Gastrocnemius medialis (tissue), 4 donors: ENCODE results near the gene EGFLAM. TPM values are rescaled to one million over a fixed set of nuclear protein-coding genes. Genes with fewer than 3 reads are reported as not detected.

Experiments
- ATAC-seq, 2 donors: fragments of 150-250 bp; one replicate each; pipeline ENCODE4 v1.9.1; 2016
- DNase-seq, 2 donors: peaks; one replicate each; pipeline ENCODE4 v3.0.0-alpha.2; 2019
- H3K27ac ChIP-seq, 4 donors: fragments of 200-600 bp; sonication (generic); 1 replicate in 1 of 4; 2 replicates in 3 of 4; pipeline ENCODE4 v1.5.1; 2016 to 2018; ENCODE audit warnings: mild to moderate bottlenecking in 2 of 4, moderate library complexity in 1 of 4
- H3K27me3 ChIP-seq, 3 donors: fragments of 200-600 bp; sonication (generic) in 2 of 3; 1 replicate in 1 of 3; 2 replicates in 2 of 3; pipeline versions ENCODE4 v1.5.1 to v1.6.0; 2016 to 2019; ENCODE audit warnings: mild to moderate bottlenecking in 1 of 3, moderate library complexity in 1 of 3
- H3K36me3 ChIP-seq, 2 donors: fragments of 200-600 bp; sonication (generic) in 1 of 2; one replicate each; pipeline ENCODE4 v1.5.1; 2017 to 2018
- H3K4me1 ChIP-seq, 2 donors: fragments of 200-600 bp; sonication (generic) in 1 of 2; one replicate each; pipeline ENCODE4 v1.5.1; 2016 to 2017; ENCODE audit warnings: mild to moderate bottlenecking in 2 of 2
- H3K4me3 ChIP-seq, 4 donors: fragments of 200-600 bp; sonication (generic) in 3 of 4; 1 replicate in 1 of 4; 2 replicates in 3 of 4; pipeline ENCODE4 v1.5.1; 2016 to 2019; ENCODE audit warnings: mild to moderate bottlenecking in 2 of 4
- H3K9me3 ChIP-seq, 3 donors: fragments of 200-600 bp; sonication (generic) in 2 of 3; 1 replicate in 1 of 3; 2 replicates in 2 of 3; pipeline ENCODE4 v1.5.1; 2016 to 2019
- POLR2A ChIP-seq, 2 donors: fragments of 450-650 bp; IDR thresholded peaks; one replicate each; pipeline ENCODE4 v1.6.1; 2017; ENCODE audit warnings: antibody characterized with exemption in 2 of 2, mild to moderate bottlenecking in 2 of 2, moderate library complexity in 2 of 2
- in situ Hi-C, 4 donors: fragments of 200-750 bp; cut with MboI; loops; one replicate each; pipeline versions ENCODE4 v1.15.0 to v1.8.0; 2017; ENCODE audit warnings: low sequenced_read_pairs in 4 of 4
- intact Hi-C: fragments of 100-400 bp; cut with DNase I; formaldehyde crosslinking; loops from one replicate; pipeline ENCODE4 v1.15.1; 2023; ENCODE audit warnings: low total_unique reads
- total RNA-seq, 4 donors: library from RNA; depleted of rRNA; stranded (reverse); fragments of >200 nt; gene quantifications; one replicate each; pipeline versions ENCODE4 v1.1.0 to v1.2.3, GENCODE V29; 2016
- TF ChIP-seq, protein P1 (sequence below), 5 experiments: fragments of 450-650 bp in 3 of 5; fragments of 200-600 bp in 2 of 5; sonication (generic) in 2 of 5; IDR thresholded peaks in 4 of 5; conservative IDR thresholded peaks in 1 of 5; 1 replicate in 4 of 5; 2 replicates in 1 of 5; pipeline ENCODE4 v1.5.1; 2016 to 2019; ENCODE audit warnings: antibody characterized with exemption in 5 of 5, mild to moderate bottlenecking in 3 of 5, moderate library complexity in 3 of 5

EGFLAM gene
- total RNA-seq, 4 donors from 2014 or later: 19.2 to 36.4 (median 32.7) TPM

DNA sequence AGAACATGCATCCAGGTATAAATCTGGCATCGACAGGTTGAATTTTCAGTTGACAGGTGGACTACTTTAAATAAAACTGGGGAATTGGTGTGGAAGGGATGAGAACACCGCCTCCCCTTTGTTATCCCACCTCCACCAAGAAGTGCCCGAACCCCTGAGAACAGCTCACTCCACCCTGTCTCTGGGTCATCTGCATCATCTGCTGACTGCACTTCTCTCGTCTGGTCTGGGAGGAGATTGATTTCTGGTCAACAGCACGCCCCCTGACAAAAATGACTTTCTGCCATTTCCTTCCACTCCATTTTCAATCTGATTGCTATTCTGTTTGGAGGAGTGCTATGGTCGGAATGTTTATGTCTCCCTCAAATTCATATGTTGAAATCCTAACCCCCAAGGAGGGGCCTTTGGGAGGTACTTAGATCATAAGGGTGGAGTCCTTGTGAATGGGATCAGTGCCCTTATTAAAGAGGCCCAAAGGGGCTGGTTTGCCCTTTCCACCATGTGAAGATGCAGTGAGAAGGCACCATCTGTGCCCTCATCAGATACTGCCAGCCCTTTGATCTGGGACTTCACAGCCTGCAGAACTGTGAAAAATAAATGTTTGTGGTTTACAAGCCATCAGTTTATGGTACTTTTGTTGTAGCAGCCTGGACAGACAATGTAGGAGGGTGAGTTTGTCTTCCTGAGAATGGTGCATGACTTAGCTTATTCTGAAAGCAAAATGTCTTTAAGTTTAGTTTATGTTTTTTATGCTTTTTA lies 145.7 kb downstream of the EGFLAM start:
- no peak overlapping the region for H3K4me3 ChIP-seq
- in situ Hi-C loops: no loop called here

DNA sequence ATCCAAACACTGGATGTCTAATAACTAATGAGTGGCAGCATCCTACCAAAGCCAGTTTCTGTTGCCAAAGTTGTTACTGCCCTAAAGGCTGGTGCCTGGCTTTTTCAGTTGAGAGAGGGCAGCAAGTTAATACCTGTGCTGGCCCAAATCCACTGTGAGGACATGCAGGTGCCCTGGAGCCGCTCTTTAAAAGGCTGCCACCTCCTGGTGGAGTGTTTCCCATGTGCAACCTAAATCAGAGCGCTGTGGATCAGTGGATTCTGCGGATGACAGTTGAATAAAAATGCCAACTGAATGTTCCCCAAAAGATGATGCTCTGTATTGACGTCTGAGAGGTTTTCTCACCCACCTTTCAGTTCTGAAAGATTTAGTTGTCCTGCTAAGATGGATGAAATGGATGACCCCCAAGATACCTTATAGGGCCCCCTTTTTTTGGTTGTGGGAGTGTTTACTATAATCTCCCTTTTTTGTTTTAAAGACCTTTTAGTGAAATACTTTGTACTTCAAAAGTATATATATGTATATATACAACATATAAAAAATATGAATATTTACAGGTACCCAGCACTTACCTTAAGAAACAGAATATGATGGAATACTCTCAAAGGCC lies 146.4 kb downstream of the EGFLAM start:
- in situ Hi-C loops (no loop called here), intact Hi-C loops (no loop called here)
- H3K4me1 ChIP-seq: no peaks in the 10 kb centered on the region
- no peak overlapping the region for H3K27ac ChIP-seq
- H3K9me3 ChIP-seq: no peaks in the 10 kb centered on the region
- peaks cover 0 to 9% (median 0%) of the 10 kb centered on the region in 3 donors for H3K27me3 ChIP-seq
- ATAC-seq (no peak), DNase-seq (no peak)
- no peak overlapping the region for H3K4me3 ChIP-seq
- no peaks in the 10 kb centered on the region for H3K36me3 ChIP-seq
- TF ChIP-seq POLR2A (IDR thresholded peaks at IDR 0.05): no peak
- TF ChIP-seq, protein P1, sequence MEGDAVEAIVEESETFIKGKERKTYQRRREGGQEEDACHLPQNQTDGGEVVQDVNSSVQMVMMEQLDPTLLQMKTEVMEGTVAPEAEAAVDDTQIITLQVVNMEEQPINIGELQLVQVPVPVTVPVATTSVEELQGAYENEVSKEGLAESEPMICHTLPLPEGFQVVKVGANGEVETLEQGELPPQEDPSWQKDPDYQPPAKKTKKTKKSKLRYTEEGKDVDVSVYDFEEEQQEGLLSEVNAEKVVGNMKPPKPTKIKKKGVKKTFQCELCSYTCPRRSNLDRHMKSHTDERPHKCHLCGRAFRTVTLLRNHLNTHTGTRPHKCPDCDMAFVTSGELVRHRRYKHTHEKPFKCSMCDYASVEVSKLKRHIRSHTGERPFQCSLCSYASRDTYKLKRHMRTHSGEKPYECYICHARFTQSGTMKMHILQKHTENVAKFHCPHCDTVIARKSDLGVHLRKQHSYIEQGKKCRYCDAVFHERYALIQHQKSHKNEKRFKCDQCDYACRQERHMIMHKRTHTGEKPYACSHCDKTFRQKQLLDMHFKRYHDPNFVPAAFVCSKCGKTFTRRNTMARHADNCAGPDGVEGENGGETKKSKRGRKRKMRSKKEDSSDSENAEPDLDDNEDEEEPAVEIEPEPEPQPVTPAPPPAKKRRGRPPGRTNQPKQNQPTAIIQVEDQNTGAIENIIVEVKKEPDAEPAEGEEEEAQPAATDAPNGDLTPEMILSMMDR (IDR thresholded peaks at IDR 0.05 in 4 of 5, conservative IDR thresholded peaks at IDR 0.05 in 1 of 5): peak in 1 of 5 experiments; percentile 15

More for the DNA sequence above, 145.7 kb downstream of the EGFLAM start:
- Histone ChIP-seq H3K27me3 (peaks cover 0 to 9% (median 0%) of the 10 kb centered on the region in 3 donors), H3K9me3 (no peaks in the 10 kb centered on the region), H3K36me3 (no peaks in the 10 kb centered on the region), H3K4me1 (no peaks in the 10 kb centered on the region), H3K27ac (no peak overlapping the region)
- ATAC-seq: no peak
- TF ChIP-seq, protein P1 (IDR thresholded peaks at IDR 0.05 in 4 of 5, conservative IDR thresholded peaks at IDR 0.05 in 1 of 5): no peak
- TF ChIP-seq POLR2A (IDR thresholded peaks at IDR 0.05): no peak
- no peak for DNase-seq
- intact Hi-C loops: no loop called here

DNA sequence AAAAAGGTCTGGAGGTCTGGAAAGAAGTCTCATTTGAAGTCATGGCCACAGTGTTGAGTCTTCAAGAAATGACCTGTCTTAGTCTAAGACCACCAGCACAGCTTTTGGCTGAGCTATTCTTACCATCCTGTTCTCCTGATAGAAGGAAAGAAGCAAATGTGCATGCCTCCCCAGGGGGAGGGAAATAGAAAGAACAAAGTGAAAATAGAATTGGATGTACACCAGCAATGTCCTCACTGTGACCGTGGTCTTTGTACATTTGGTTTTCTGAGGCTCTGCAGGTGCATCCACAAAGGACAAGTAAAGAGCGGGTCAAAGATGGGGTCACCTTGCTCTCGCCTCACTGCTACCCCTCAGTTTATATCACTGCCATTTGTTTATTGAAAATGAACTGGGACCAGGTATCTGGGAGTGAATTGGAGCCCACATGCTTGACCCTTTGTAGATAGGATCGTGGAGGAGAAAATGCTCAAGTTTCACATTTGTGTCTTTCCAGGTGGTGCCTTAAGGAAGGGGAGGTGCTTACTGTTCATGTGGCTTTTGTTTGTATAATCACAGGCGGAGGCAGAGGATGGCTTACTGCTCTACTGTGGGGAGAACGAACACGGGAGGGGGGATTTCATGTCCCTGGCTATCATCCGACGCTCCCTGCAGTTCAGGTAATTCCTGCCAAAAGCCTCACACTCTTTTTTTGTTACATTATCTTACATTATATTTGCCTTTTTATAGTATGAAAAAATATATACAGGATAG lies 150.3 kb downstream of the EGFLAM start:
- Histone ChIP-seq H3K27me3 (no peaks in the 10 kb centered on the region), H3K4me3 (no peak overlapping the region), H3K27ac (no peak overlapping the region), H3K4me1 (no peaks in the 10 kb centered on the region), H3K36me3 (no peaks in the 10 kb centered on the region), H3K9me3 (no peaks in the 10 kb centered on the region)
- intact Hi-C loops: no loop called here
- in situ Hi-C loops: no loop called here
- no peak for ATAC-seq
- DNase-seq: no peak
- TF ChIP-seq, protein P1 (IDR thresholded peaks at IDR 0.05 in 4 of 5, conservative IDR thresholded peaks at IDR 0.05 in 1 of 5): no peak
- no peak for TF ChIP-seq POLR2A (IDR thresholded peaks at IDR 0.05)

DNA sequence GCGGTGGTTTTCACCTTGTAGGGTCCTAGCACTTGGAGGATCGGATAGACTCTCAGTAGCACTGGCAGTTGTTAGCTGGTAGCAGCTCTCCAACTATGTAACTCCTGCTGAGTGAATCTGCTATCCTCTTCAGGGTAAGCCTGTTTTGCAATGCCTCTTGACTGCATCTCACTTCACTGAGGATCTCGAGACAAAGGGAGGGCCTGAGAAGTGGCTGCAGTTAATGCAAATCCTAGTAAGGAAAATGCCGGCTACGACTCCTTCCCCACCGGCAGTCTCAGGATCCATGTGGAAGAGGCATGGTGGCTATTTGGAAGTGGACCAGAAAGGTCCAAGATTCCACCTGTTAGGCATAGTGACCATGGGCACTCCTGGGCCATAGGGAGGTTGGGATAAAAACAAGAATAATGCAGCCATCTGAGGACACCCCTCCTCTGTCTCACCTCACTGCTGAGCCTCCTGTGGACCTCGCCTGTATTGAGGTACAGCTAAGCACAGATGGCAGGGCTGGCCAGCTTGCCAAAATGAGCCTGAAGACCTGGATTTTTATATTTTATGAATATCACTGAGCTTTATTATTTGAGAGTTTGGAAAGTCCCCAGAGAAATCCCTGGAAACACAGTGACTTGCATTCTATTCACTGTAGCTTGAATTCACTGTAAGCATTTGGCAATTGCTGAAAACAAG lies 152.1 kb downstream of the EGFLAM start:
- Histone ChIP-seq H3K9me3 (no peaks in the 10 kb centered on the region), H3K27me3 (no peaks in the 10 kb centered on the region), H3K4me1 (no peaks in the 10 kb centered on the region), H3K36me3 (no peaks in the 10 kb centered on the region), H3K4me3 (no peak overlapping the region), H3K27ac (no peak overlapping the region)
- ATAC-seq: no peak
- in situ Hi-C loops (no loop called here), intact Hi-C loops (no loop called here)
- no peak for DNase-seq
- TF ChIP-seq POLR2A (IDR thresholded peaks at IDR 0.05): no peak
- TF ChIP-seq, protein P1 (IDR thresholded peaks at IDR 0.05 in 4 of 5, conservative IDR thresholded peaks at IDR 0.05 in 1 of 5): no peak
